Panc1 (cell line): ENCODE results near the gene HSPD1.

ENCODE experiments used
- CTCF ChIP-seq: fragments of 450-650 bp; IDR thresholded peaks from 2 replicates; pipeline ENCODE4 v1.5.1; 2017; ENCODE audit warnings: mild to moderate bottlenecking
- POLR2AphosphoS5 ChIP-seq: IDR thresholded peaks from 2 replicates; pipeline ENCODE4 v1.6.1; 2012; ENCODE audit warnings: mild to moderate bottlenecking, low read depth, low read length, moderate library complexity
- SIN3A ChIP-seq: IDR thresholded peaks from 2 replicates; pipeline ENCODE4 v1.6.1; 2012; ENCODE audit warnings: low read depth, mild to moderate bottlenecking, low read length, moderate library complexity, borderline replicate concordance; ENCODE audit not compliant: insufficient read depth
- TF ChIP-seq, protein P1 (sequence below), 2 experiments: IDR thresholded peaks; 2 replicates each; pipeline ENCODE4 v1.6.1; 2011 to 2012; ENCODE audit warnings: low read depth in 2 of 2, control low read depth in 1 of 2, low read length in 1 of 2, mild to moderate bottlenecking in 1 of 2, moderate library complexity in 1 of 2; ENCODE audit not compliant: insufficient read depth in 1 of 2

DNA sequence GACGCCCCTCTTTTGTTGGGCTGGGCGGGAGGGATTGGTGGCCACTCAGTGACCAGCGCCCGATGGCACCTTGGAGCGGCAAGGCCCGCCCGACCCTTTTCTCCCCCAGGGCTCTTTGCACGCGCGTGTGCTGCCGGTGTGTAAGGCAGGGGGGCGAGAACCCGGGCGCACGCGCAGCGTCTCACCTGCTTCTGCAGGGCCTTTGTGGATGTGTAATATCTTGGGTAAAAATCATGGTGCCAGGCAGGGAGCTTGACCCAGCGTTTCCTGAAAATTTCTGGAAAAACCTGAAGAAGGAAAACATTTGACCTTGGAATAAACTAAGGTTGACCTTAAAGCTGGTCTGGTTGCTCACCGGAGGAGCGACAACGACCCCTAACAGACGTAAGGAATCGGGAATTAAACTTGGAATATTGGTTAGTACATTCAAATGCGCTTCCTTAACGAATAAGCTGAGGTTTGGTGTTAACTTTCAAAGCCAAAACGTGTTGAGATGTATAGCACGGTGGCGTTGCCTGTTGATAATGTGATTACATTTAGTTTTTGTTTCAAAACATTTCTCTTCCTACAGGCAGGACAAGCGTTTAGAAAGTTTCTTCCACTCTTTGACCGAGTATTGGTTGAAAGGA, 977 bp upstream of the HSPD1 start:
- no peak for TF ChIP-seq SIN3A
- no peak for TF ChIP-seq POLR2AphosphoS5
- no peak for TF ChIP-seq CTCF
- TF ChIP-seq, protein P1, sequence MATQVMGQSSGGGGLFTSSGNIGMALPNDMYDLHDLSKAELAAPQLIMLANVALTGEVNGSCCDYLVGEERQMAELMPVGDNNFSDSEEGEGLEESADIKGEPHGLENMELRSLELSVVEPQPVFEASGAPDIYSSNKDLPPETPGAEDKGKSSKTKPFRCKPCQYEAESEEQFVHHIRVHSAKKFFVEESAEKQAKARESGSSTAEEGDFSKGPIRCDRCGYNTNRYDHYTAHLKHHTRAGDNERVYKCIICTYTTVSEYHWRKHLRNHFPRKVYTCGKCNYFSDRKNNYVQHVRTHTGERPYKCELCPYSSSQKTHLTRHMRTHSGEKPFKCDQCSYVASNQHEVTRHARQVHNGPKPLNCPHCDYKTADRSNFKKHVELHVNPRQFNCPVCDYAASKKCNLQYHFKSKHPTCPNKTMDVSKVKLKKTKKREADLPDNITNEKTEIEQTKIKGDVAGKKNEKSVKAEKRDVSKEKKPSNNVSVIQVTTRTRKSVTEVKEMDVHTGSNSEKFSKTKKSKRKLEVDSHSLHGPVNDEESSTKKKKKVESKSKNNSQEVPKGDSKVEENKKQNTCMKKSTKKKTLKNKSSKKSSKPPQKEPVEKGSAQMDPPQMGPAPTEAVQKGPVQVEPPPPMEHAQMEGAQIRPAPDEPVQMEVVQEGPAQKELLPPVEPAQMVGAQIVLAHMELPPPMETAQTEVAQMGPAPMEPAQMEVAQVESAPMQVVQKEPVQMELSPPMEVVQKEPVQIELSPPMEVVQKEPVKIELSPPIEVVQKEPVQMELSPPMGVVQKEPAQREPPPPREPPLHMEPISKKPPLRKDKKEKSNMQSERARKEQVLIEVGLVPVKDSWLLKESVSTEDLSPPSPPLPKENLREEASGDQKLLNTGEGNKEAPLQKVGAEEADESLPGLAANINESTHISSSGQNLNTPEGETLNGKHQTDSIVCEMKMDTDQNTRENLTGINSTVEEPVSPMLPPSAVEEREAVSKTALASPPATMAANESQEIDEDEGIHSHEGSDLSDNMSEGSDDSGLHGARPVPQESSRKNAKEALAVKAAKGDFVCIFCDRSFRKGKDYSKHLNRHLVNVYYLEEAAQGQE (IDR thresholded peaks at IDR 0.05; ENCODE audit: insufficient read depth in 1 of 2, low read depth in 2 of 2, low read length in 1 of 2), result no peak
